Measurements from ENCODE around the gene PKN1.

Gene PKN1

DNA sequence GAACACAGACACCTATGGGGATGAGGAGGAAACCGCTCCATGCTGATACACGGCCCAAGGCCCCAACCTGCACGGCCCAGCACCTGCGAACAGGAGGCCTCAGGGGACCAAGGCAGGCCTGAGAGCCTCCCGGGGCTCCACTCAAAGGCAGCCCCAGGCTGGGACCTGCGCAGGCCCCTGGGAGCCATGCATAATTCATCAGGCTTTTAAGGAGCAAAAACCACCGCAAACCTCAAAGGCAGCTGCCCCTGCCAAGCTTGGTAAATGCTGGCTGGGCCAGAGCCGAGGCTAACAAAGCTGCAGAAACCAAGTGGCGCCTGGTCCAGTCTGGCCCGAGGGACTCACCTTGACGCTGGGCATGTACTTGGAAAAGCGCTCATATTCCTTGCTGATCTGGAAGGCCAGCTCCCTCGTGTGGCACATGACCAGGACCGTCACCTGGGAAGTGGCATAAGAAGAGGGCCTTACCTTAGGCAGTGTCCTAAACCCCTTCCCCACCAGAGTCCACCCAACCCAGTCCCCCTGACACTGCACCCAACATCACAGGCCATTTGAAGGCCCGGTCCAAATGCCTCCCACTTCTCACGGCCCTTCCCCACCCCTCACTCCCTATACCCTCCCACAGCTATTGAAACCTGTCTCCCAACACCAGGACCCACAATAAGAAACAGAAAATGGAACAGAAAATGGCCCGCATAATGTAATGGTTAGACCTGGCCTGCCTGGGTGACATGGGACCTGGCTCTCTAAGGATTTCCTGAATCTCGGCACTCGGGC, 21.8 kb upstream of the PKN1 start:
- TF ChIP-seq CTCF (IDR thresholded peaks at IDR 0.05; ENCODE audit: control extremely low read depth, extremely low read depth, low read depth, missing control alignments): no peak
- DNase-seq (ENCODE audit: extremely low spot score): peak; percentile 8
- CTCF ChIA-PET: no interaction called here
- POLR2A ChIA-PET: interaction anchor here (0.7 kb wide), 1 partner anchor 275 kb away, joined by 3 read pairs; the partner anchor contains the start of gene ASF1B

DNA sequence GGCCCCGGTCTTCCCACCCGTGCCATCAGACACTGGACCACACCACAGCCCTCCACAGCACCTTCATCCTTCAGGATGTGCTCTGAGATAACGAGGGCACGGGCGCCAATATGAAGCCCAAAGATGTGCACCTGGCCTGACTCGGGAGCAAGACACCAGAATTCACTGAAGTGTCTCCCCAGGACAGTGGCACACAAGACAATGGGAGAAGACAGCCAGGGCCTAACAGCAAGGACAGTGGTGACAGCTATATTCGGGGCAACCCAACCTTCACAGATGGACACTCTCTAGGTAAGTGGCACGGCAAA, 21.2 kb upstream of the PKN1 start:
- ChIA-PET CTCF (no interaction called here), POLR2A (interaction anchor here (0.7 kb wide), 1 partner anchor 276 kb away, joined by 3 read pairs; the partner anchor contains the start of gene ASF1B)
- TF ChIP-seq CTCF (IDR thresholded peaks at IDR 0.05; ENCODE audit: control extremely low read depth, extremely low read depth, low read depth, missing control alignments): no peak
- DNase-seq (ENCODE audit: extremely low spot score): peak; percentile 10

DNA sequence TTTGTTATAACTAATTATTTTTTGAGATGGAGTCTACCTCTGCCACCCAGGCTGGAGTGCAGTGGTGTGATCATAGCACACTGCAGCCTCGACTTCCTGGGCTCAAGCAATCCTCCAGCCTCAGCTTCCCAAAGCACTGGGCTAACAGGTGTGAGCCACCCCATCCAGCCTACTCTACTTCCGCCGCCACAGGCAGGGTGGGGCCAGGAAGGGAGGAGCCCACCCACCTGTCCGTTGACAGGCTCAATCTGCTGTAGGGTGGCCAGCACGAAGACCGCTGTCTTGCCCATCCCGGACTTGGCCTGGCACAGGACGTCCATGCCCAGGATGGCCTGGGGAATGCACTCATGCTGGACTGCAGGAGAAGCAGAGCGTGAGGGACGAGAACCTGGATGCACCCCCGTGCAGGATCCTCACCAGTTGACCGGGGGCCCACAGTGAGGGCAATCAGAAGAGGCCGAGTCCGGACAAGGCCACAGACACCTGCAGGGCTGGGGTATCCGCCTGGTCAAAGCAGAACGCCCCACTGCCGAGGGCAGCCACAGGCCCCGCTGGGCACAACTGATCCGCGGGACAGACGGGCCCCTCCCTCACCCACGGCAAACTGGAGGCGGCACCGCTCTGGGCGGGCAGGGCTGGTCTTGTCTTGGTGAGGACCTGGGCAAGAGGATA, 20.6 kb upstream of the PKN1 start:
- TF ChIP-seq CTCF (IDR thresholded peaks at IDR 0.05; ENCODE audit: control extremely low read depth, extremely low read depth, low read depth, missing control alignments): no peak
- peak; percentile 9 for DNase-seq (ENCODE audit: extremely low spot score)
- CTCF ChIA-PET: interaction anchor here (1.5 kb wide), 1 partner anchor 19 kb away, joined by 7 read pairs; no protein-coding TSS in a partner anchor
- POLR2A ChIA-PET: interaction anchor here (1.0 to 2.6 kb wide), 2 partner anchors 8 to 32 kb away, joined by 4 to 6 read pairs; no protein-coding TSS in a partner anchor

- ChIA-PET CTCF (interaction anchor here (0.7 to 1.5 kb wide), 2 partner anchors 19 to 57 kb away, joined by 3 to 7 read pairs; no protein-coding TSS in a partner anchor), POLR2A (interaction anchor here (0.5 to 2.6 kb wide), 5 partner anchors 9 to 277 kb away, joined by 3 to 7 read pairs (median 4); partner anchors contain the start of gene ASF1B)
- TF ChIP-seq CTCF (IDR thresholded peaks at IDR 0.05; ENCODE audit: control extremely low read depth, extremely low read depth, low read depth, missing control alignments): no peak
- DNase-seq (ENCODE audit: extremely low spot score): no peak
Measured at GRCh38 chr19:14412996-14413692, 20.0 kb upstream of the PKN1 start.

- ChIA-PET CTCF (interaction anchor here (0.7 to 1.5 kb wide), 2 partner anchors 18 to 58 kb away, joined by 3 to 7 read pairs; no protein-coding TSS in a partner anchor), POLR2A (interaction anchor here (0.7 to 2.6 kb wide), 4 partner anchors 10 to 277 kb away, joined by 3 to 7 read pairs (median 5); partner anchors contain the start of gene ASF1B)
- DNase-seq (ENCODE audit: extremely low spot score): peak; percentile 4
- TF ChIP-seq CTCF (IDR thresholded peaks at IDR 0.05; ENCODE audit: control extremely low read depth, extremely low read depth, low read depth, missing control alignments): no peak
Measured at GRCh38 chr19:14413693-14414181, 19.4 kb upstream of the PKN1 start.
